Transverse colon (tissue), 4 donors: Measurements from ENCODE around the gene PLA2G4E.

Source experiments
- EP300 ChIP-seq: sonication (generic); formaldehyde crosslinking; IDR thresholded peaks from one replicate; pipeline ENCODE4 v1.6.1; 2017; ENCODE audit warnings: antibody characterized with exemption, low read depth
- POLR2A ChIP-seq: fragments of 450-650 bp; IDR thresholded peaks from one replicate; pipeline ENCODE4 v1.6.1; 2016; ENCODE audit warnings: antibody characterized with exemption, mild to moderate bottlenecking, moderate library complexity
- POLR2AphosphoS5 ChIP-seq, 3 donors: sonication (generic); formaldehyde crosslinking; IDR thresholded peaks; one replicate each; pipeline ENCODE4 v1.6.1; 2016; ENCODE audit warnings: antibody characterized with exemption in 3 of 3
- TF ChIP-seq, protein P1 (sequence below), 5 experiments: fragments of 200-600 bp in 3 of 5; fragments of 450-650 bp in 2 of 5; sonication (generic) in 3 of 5; IDR thresholded peaks; 1 replicate in 2 of 5; 2 replicates in 3 of 5; pipeline ENCODE4 v1.5.1; 2016 to 2017; ENCODE audit warnings: antibody characterized with exemption in 5 of 5, inconsistent platforms in 3 of 5, mild to moderate bottlenecking in 2 of 5, moderate library complexity in 1 of 5

DNA sequence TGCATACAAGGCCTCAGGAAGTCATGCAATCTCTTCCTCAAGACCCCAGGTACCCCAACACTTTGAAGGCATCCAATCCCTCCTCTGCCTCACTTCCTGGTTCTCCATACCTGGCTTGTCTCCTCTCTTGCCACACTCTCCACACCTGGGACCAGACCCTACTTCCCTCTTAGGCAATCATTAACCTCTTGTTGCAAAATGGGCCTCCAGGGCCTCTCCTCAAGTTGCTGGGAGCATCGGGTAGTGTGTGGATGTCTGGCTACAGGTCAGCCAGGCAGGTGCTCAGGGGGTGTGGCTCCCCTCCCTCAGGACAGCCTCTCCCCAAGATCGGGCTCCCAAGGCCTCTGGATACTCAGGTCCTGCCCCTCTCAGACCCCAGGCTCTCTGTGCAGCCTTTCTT is 8.6 kb downstream of the PLA2G4E start:
- TF ChIP-seq, protein P1, sequence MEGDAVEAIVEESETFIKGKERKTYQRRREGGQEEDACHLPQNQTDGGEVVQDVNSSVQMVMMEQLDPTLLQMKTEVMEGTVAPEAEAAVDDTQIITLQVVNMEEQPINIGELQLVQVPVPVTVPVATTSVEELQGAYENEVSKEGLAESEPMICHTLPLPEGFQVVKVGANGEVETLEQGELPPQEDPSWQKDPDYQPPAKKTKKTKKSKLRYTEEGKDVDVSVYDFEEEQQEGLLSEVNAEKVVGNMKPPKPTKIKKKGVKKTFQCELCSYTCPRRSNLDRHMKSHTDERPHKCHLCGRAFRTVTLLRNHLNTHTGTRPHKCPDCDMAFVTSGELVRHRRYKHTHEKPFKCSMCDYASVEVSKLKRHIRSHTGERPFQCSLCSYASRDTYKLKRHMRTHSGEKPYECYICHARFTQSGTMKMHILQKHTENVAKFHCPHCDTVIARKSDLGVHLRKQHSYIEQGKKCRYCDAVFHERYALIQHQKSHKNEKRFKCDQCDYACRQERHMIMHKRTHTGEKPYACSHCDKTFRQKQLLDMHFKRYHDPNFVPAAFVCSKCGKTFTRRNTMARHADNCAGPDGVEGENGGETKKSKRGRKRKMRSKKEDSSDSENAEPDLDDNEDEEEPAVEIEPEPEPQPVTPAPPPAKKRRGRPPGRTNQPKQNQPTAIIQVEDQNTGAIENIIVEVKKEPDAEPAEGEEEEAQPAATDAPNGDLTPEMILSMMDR (IDR thresholded peaks at IDR 0.05): no peak
- TF ChIP-seq EP300 (no peak), POLR2A (no peak), POLR2AphosphoS5 (IDR thresholded peaks at IDR 0.05) (no peak)
